Mononuclear cell (primary cell): ENCODE measurements around the gene CCL21. TPM values are rescaled to one million over a fixed set of nuclear protein-coding genes. Genes with fewer than 3 reads are reported as not detected.

Source experiments
- H3K27me3 ChIP-seq: 2 replicates; pipeline ENCODE4 v1.6.0; 2011; ENCODE audit warnings: low read length, control low read depth; ENCODE audit not compliant: insufficient read depth
- H3K4me1 ChIP-seq: 2 replicates; pipeline ENCODE4 v1.5.1; 2011; ENCODE audit warnings: mild to moderate bottlenecking, low read length, control low read depth; ENCODE audit not compliant: insufficient read depth
- H3K4me3 ChIP-seq: 2 replicates; pipeline ENCODE4 v1.5.1; 2011; ENCODE audit warnings: mild to moderate bottlenecking, low read length, moderate library complexity
- H3K9me3 ChIP-seq: 2 replicates; pipeline ENCODE4 v1.5.1; 2011; ENCODE audit warnings: low read depth, mild to moderate bottlenecking, control low read depth, low read length
- total RNA-seq: library from RNA; depleted of rRNA; stranded (reverse); fragments of >200 nt; gene quantifications from one replicate; pipeline ENCODE4 v1.2.3, GENCODE V29; 2012

Gene CCL21
- total RNA-seq, 1 donor: not detected

- Histone ChIP-seq H3K4me3 (no peak overlapping the region), H3K4me1 (peaks cover 18% of the 10 kb centered on the region), H3K27me3 (no peaks in the 10 kb centered on the region), H3K9me3 (no peaks in the 10 kb centered on the region)
These were observed 20.4 kb downstream of the CCL21 start for GRCh38 chr9:34689512-34689911.

GRCh38 chr9:34689116-34689470, 20.8 kb downstream of the CCL21 start:
- Histone ChIP-seq H3K27me3 (no peaks in the 10 kb centered on the region), H3K9me3 (no peaks in the 10 kb centered on the region), H3K4me3 (no peak overlapping the region), H3K4me1 (peaks cover 18% of the 10 kb centered on the region)

GRCh38 chr9:34688329-34689115, 21.4 kb downstream of the CCL21 start:
- Histone ChIP-seq H3K4me1 (peaks cover 18% of the 10 kb centered on the region), H3K4me3 (no peak overlapping the region), H3K27me3 (no peaks in the 10 kb centered on the region), H3K9me3 (no peaks in the 10 kb centered on the region)

GRCh38 chr9:34687276-34688030, 22.5 kb downstream of the CCL21 start:
- Histone ChIP-seq H3K9me3 (no peaks in the 10 kb centered on the region), H3K27me3 (no peaks in the 10 kb centered on the region), H3K4me3 (no peak overlapping the region), H3K4me1 (peaks cover 18% of the 10 kb centered on the region)

- Histone ChIP-seq H3K27me3 (no peaks in the 10 kb centered on the region), H3K4me1 (peaks cover 15% of the 10 kb centered on the region), H3K4me3 (no peak overlapping the region), H3K9me3 (no peaks in the 10 kb centered on the region)
These were observed 23.2 kb downstream of the CCL21 start for GRCh38 chr9:34686732-34687131.

GRCh38 chr9:34686231-34686630, 23.7 kb downstream of the CCL21 start:
- Histone ChIP-seq H3K9me3 (no peaks in the 10 kb centered on the region), H3K4me1 (peaks cover 10% of the 10 kb centered on the region), H3K4me3 (no peak overlapping the region), H3K27me3 (no peaks in the 10 kb centered on the region)

GRCh38 chr9:34685591-34685990, 24.3 kb downstream of the CCL21 start:
- H3K4me3 ChIP-seq: no peak overlapping the region
- no peaks in the 10 kb centered on the region for H3K9me3 ChIP-seq
- H3K27me3 ChIP-seq: no peaks in the 10 kb centered on the region
- peaks cover 4% of the 10 kb centered on the region for H3K4me1 ChIP-seq

- no peaks in the 10 kb centered on the region for H3K9me3 ChIP-seq
These were observed 25.1 kb downstream of the CCL21 start for GRCh38 chr9:34684816-34685215.

GRCh38 chr9:34684145-34684544, 25.8 kb downstream of the CCL21 start:
- no peaks in the 10 kb centered on the region for H3K9me3 ChIP-seq
- no peak overlapping the region for H3K4me3 ChIP-seq
- H3K27me3 ChIP-seq: no peaks in the 10 kb centered on the region
- H3K4me1 ChIP-seq: peaks cover 4% of the 10 kb centered on the region

More at GRCh38 chr9:34684816-34685215, 25.1 kb downstream of the CCL21 start:
- Histone ChIP-seq H3K4me1 (peaks cover 4% of the 10 kb centered on the region), H3K4me3 (no peak overlapping the region), H3K27me3 (no peaks in the 10 kb centered on the region)

- H3K27me3 ChIP-seq: no peaks in the 10 kb centered on the region
- no peak overlapping the region for H3K4me3 ChIP-seq
- no peaks in the 10 kb centered on the region for H3K4me1 ChIP-seq
- H3K9me3 ChIP-seq: no peaks in the 10 kb centered on the region
These were observed 34.1 kb downstream of the CCL21 start for GRCh38 chr9:34675869-34676268.

GRCh38 chr9:34675048-34675714, 34.8 kb downstream of the CCL21 start:
- Histone ChIP-seq H3K4me3 (no peak overlapping the region), H3K27me3 (no peaks in the 10 kb centered on the region), H3K9me3 (no peaks in the 10 kb centered on the region), H3K4me1 (no peaks in the 10 kb centered on the region)

- no peaks in the 10 kb centered on the region for H3K9me3 ChIP-seq
- H3K27me3 ChIP-seq: no peaks in the 10 kb centered on the region
- no peak overlapping the region for H3K4me3 ChIP-seq
- no peaks in the 10 kb centered on the region for H3K4me1 ChIP-seq
These were observed 35.5 kb downstream of the CCL21 start for GRCh38 chr9:34674440-34674839.

- no peaks in the 10 kb centered on the region for H3K9me3 ChIP-seq
- peaks cover 1% of the 10 kb centered on the region for H3K4me1 ChIP-seq
- H3K27me3 ChIP-seq: no peaks in the 10 kb centered on the region
- no peak overlapping the region for H3K4me3 ChIP-seq
These were observed 38.6 kb downstream of the CCL21 start for GRCh38 chr9:34671307-34671706.

- Histone ChIP-seq H3K4me1 (peaks cover 7% of the 10 kb centered on the region), H3K27me3 (no peaks in the 10 kb centered on the region), H3K4me3 (no peak overlapping the region), H3K9me3 (no peaks in the 10 kb centered on the region)
These were observed 40.0 kb downstream of the CCL21 start for GRCh38 chr9:34669809-34670562.
